Measurements from ENCODE around the gene SMARCE1. TPM values are rescaled to one million over a fixed set of nuclear protein-coding genes. Genes with fewer than 3 reads are reported as not detected.

SMARCE1 gene
- total RNA-seq, 2 experiments from 2014 or later: 90.7 to 110 TPM

DNA sequence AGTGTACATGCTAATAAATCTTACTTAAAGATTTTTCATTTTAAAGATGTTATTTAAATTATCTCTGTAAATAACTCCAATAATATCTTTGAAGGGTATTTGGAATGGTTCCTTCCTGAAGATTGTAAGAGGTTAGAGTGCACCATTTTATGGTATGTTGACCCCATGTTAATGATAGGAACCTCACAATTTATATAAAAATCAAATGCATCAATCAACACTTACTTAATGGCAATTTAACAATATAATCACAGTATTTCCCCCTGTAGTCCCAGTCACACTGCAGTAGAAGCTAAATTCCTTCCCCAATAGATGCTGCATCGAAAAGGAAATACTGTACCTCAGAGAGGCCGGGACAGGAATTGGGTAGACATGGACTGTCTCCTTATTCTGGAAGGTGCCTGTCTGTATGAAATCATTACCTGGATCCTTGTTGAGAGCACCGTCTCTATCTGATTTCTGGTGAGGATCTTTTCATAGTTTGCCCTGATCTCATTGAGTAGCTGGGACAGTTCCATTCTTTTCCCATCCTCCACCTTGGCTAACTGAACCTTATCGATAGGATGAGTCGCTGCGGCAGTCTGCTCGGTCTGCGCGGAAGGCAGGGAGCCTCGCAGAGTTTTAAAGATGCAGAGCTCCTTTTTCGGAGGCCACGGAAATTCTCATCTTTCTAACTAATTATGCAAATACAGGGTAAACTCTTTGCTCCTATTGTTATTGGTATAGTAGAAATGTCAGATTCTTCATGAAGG lies 17.1 kb upstream of the SMARCE1 start, which contains the start of gene KRT222:
TSS of gene KRT222 (minus strand) at position 596 of the 752 bp plus-strand sequence. CDS start at position 518, 78 bp downstream.
- ATAC-seq (no peak), DNase-seq (no peak)
- Mint-ChIP-seq H3K4me1 (peaks cover 6% of the 10 kb centered on the region), H3K36me3 (peaks cover 2% of the 10 kb centered on the region), H3K9me3 (ENCODE audit: low read depth) (no peaks in the 10 kb centered on the region), H3K27ac (no peak within 1 kb of the TSS), H3K4me3 (peak within 1 kb of the TSS; percentile 2), H3K27me3 (peaks cover 44% of the 10 kb centered on the region)
- CTCF ChIA-PET: interaction anchor here (0.7 to 2.3 kb wide), 2 partner anchors 128 to 984 kb away, joined by 4 to 5 read pairs; no protein-coding TSS in a partner anchor

DNA sequence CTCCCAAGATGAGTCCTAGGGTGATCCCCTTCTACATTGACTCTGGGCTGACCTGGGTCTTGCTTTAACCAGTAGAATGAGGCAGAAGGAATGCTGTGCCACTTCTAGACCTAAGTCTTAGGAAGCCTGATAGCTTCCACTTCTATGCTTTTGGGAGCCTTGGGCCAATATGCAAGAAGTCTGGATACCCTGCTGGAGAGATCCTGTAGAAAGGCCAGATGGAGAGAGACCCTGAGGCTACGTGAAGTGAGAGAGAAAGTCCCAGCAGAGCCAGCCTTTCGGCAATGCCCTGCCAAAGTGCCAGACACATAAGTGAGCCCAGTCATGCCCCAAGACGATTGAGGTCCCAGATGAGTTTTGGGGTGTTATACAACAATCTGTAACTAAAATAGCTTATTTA lies 15.6 kb upstream of the SMARCE1 start:
- H3K36me3 Mint-ChIP-seq: peaks cover 2% of the 10 kb centered on the region
- CTCF ChIA-PET: interaction anchor here (2.3 kb wide), 1 partner anchor 986 kb away, joined by 5 read pairs; no protein-coding TSS in a partner anchor
- H3K27me3 Mint-ChIP-seq: peaks cover 50% of the 10 kb centered on the region
- no peaks in the 10 kb centered on the region for H3K9me3 Mint-ChIP-seq (ENCODE audit: low read depth)
- H3K27ac Mint-ChIP-seq: no peak overlapping the region
- ATAC-seq (no peak), DNase-seq (no peak)
- no peak overlapping the region for H3K4me3 Mint-ChIP-seq
- peaks cover 6% of the 10 kb centered on the region for H3K4me1 Mint-ChIP-seq

DNA sequence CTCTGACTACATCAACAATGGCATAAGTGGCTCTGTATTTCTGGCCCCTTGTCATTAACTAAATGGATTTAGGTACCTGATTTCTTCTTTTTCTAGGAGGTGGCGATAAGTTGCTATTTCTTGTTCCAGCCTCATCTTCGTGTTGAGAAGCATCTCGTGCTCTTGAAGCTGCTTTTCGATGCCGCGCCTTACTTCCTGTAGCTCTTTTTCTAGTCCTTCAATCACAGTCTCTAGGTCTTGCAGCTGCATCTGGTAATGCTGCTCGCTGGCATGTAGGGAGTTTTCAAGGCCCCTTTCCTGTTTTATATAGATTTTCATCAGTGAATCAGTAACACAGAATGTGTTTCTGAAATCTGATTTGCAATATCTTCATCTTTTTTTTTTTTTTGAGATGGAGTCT lies 12.3 kb upstream of the SMARCE1 start:
- no peak for ATAC-seq
- Mint-ChIP-seq H3K4me3 (no peak overlapping the region), H3K9me3 (ENCODE audit: low read depth) (no peaks in the 10 kb centered on the region), H3K27ac (no peak overlapping the region), H3K36me3 (peaks cover 2% of the 10 kb centered on the region), H3K27me3 (peaks cover 44% of the 10 kb centered on the region), H3K4me1 (peaks cover 2% of the 10 kb centered on the region)
- CTCF ChIA-PET: interaction anchor here (0.7 kb wide), 2 partner anchors 12 to 25 kb away, joined by 3 read pairs; partner anchors contain the start of gene SMARCE1
- no peak for DNase-seq

DNA sequence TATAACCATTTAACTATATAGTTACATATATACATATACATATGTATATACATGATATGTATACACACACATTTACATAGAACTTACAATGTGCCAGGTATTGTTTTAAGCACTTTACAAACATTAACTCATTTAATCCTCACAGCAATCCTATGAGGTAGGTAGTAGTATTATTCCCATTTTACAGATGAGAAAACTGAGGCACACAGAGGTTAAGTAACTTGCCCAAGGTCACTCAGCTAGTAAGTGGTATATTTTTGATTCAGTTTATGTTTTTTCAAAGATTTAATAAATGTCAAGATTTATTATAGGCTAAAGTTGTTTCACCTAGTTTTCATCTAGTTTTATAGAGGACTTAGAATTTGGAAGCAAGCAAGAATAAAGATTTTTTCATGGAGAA lies 10.8 kb upstream of the SMARCE1 start:
- DNase-seq (no peak), ATAC-seq (no peak)
- H3K36me3 Mint-ChIP-seq: no peaks in the 10 kb centered on the region
- H3K4me3 Mint-ChIP-seq: no peak overlapping the region
- H3K9me3 Mint-ChIP-seq (ENCODE audit: low read depth): no peaks in the 10 kb centered on the region
- CTCF ChIA-PET: no interaction called here
- peaks cover 38% of the 10 kb centered on the region for H3K27me3 Mint-ChIP-seq
- H3K4me1 Mint-ChIP-seq: no peaks in the 10 kb centered on the region
- no peak overlapping the region for H3K27ac Mint-ChIP-seq

DNA sequence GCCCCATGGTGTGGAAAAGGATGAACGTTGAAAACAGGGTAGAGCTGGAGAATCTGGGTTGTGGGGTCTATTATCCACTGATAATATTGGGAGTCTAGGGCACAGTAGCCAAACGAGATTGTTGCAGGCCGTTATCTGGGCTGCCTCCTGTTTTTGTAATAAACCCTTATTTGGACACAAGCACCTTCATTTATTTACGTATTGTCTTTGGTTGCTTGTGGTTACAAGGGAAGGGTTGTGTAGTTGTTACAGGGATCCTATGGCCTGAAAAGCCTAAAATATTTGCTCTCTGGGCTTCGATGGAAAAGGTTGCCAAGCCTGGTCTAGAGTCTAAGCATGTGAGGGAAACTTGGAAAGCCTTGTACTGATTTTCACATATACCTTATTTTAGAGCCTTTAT lies 4.3 kb upstream of the SMARCE1 start:
- ATAC-seq: no peak
- no peak for DNase-seq
- no peak overlapping the region for H3K27ac Mint-ChIP-seq
- H3K27me3 Mint-ChIP-seq: peaks cover 11% of the 10 kb centered on the region
- H3K4me3 Mint-ChIP-seq: no peak overlapping the region
- CTCF ChIA-PET: no interaction called here
- no peaks in the 10 kb centered on the region for H3K36me3 Mint-ChIP-seq
- peaks cover 9% of the 10 kb centered on the region for H3K4me1 Mint-ChIP-seq
- H3K9me3 Mint-ChIP-seq (ENCODE audit: low read depth): no peaks in the 10 kb centered on the region

DNA sequence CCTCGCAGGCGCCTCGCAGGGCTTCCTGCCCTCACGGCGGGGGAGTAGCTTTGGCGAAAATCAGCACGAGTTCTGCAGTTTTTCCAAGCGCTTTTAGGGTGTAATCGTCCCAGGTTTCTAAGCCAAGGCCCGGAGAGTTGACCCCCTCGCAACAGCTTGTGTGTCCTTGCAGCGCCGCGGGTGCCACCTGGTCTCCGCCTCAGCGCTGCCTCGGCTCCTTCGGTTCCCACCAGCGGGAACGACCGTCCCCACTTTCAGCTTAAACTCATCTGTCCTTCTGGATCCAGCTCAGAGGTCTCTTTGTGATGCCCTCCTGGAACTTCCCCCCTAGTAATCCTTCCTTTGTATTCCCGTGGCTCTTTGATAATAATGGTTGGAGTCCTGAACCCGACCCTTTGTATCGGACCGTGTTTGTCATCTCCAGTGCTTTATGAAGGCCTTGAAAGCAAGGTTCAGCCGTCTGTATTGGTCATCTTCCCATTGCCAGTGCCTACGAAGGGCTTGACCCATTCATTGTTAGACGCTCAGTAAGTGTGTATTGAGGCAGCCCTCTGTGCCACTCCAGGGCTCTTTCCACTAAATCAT lies 858 bp upstream of the SMARCE1 start:
- DNase-seq (no peak), ATAC-seq (no peak)
- CTCF ChIA-PET: interaction anchor here (0.6 to 5.7 kb wide), 7 partner anchors 26 to 1026 kb away, joined by 3 to 30 read pairs (median 3); no protein-coding TSS in a partner anchor
- Mint-ChIP-seq H3K4me1 (peaks cover 36% of the 10 kb centered on the region), H3K4me3 (peak overlapping the region; percentile 95), H3K36me3 (peaks cover 18% of the 10 kb centered on the region), H3K9me3 (ENCODE audit: low read depth) (no peaks in the 10 kb centered on the region), H3K27me3 (no peaks in the 10 kb centered on the region), H3K27ac (peak overlapping the region; percentile 96)

DNA sequence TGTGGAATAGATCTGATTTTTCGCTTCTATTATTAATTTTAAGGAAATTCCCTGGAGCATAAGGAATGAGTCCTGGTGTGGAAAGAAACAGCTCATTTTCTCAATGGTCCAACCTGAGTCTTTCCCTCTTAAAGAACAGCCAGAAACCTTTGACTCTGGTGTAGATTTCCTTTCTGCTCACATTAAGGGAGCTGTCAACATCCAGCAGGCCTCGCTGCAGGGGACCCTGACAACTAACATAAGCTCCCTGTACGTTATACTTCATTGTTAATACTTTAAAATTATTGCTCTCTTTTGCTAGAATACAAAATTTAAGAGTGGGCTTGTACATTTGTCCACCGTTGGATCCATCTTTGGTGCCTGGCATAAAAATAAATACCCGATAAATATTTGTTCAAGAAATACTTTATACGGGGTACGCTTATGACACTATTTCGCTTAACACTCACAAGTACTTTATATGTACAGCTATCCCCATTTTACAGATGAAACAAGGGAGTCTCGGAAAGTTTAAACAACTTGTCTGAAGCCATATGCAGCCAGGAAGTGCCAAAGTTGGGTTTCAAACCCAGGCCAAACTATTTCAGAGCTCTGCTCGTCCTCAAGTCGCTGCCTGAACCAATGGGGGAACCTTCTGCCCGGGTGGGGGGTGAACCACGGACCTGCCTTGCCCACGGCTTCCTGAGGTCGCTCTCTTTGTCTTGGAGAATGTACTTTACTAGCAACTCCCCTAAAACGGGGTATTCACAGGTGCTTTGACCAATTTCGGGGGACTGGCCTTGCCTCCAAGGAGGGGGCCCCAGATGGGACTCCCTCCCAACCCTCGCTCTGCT lies 611 bp downstream of the SMARCE1 start:
- no peaks in the 10 kb centered on the region for H3K9me3 Mint-ChIP-seq (ENCODE audit: low read depth)
- CTCF ChIA-PET: interaction anchor here (0.7 to 5.7 kb wide), 14 partner anchors 13 to 1019 kb away, joined by 3 to 30 read pairs (median 4); no protein-coding TSS in a partner anchor
- peaks cover 27% of the 10 kb centered on the region for H3K36me3 Mint-ChIP-seq

DNA sequence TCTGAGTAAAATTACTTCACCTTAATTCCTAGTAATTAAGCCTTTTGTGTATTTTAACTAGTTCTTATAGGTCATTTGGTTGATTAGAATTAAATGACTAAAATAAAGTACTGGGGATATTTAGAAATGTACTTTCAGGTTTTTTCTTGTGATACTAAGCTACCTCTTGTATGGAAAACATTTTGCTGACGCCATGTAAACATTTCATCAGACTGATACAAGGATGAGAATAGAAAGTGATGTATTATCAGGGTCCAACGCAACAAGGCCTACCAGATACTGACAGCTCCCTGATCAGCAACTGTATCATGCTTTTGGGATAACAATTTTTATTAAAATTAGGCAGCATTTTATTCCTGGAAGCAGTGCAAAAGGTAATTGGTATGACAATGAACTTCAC lies 1.7 kb downstream of the SMARCE1 start:
- Mint-ChIP-seq H3K36me3 (peaks cover 34% of the 10 kb centered on the region), H3K4me3 (peak overlapping the region; percentile 35), H3K9me3 (ENCODE audit: low read depth) (no peaks in the 10 kb centered on the region), H3K27ac (no peak overlapping the region), H3K27me3 (no peaks in the 10 kb centered on the region), H3K4me1 (peaks cover 47% of the 10 kb centered on the region)
- ATAC-seq: no peak
- DNase-seq: no peak
- CTCF ChIA-PET: interaction anchor here (0.9 to 5.7 kb wide), 8 partner anchors 13 to 1020 kb away, joined by 3 to 30 read pairs (median 4); no protein-coding TSS in a partner anchor

More for the DNA sequence above, 611 bp downstream of the SMARCE1 start:
- ATAC-seq: peak; percentile 60
- H3K27me3 Mint-ChIP-seq: no peaks in the 10 kb centered on the region
- H3K4me1 Mint-ChIP-seq: peaks cover 43% of the 10 kb centered on the region
- H3K4me3 Mint-ChIP-seq: peak overlapping the region; percentile 95
- peak; percentile 74 for DNase-seq
- H3K27ac Mint-ChIP-seq: peak overlapping the region; percentile 96

DNA sequence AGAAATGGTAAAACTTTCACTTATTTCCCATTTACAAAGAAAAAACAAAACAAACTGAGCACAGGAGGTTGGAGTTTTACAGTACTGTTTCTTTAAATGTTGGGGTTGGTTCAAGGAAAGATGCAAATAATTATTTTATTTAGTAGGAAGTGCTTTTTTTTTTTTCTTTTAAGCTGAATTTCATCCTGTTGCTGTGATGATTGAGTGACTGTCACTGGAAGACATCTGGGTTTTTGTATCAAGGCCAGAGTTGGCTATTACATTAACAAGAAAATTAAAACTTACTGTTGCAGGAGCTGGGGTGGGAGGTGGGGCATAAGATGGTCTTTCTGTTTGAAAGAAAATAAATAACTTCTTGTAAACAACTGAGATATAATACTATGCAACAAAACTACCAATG lies 2.3 kb downstream of the SMARCE1 start:
- ATAC-seq (no peak), DNase-seq (no peak)
- Mint-ChIP-seq H3K4me1 (peaks cover 51% of the 10 kb centered on the region), H3K36me3 (peaks cover 38% of the 10 kb centered on the region), H3K9me3 (ENCODE audit: low read depth) (no peaks in the 10 kb centered on the region), H3K27me3 (no peaks in the 10 kb centered on the region), H3K4me3 (peak overlapping the region; percentile 10), H3K27ac (peak overlapping the region; percentile 71)
- CTCF ChIA-PET: interaction anchor here (1.5 to 5.7 kb wide), 3 partner anchors 26 to 85 kb away, joined by 3 to 30 read pairs (median 5); no protein-coding TSS in a partner anchor

DNA sequence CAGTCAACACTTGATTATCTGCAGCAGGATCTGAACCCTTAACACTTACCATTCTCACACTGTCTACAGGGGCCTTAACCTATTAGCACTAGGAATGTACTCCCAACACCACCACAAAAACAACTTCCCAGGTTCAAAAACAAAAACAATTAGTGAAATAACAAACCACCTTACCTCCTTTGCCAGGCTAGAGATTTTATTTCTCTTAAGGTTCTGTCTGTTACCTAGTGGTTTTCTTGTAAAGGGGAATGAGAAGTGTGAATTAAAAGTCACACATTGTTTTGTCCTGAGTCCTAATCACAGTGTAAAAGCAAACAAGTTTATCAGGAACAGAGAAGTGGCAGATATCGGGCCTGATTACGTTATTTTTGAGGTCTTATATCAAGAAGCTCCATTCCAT lies 9.7 kb downstream of the SMARCE1 start:
- no peaks in the 10 kb centered on the region for H3K9me3 Mint-ChIP-seq (ENCODE audit: low read depth)
- CTCF ChIA-PET: no interaction called here
- DNase-seq (no peak), ATAC-seq (no peak)
- H3K27me3 Mint-ChIP-seq: no peaks in the 10 kb centered on the region
- no peak overlapping the region for H3K4me3 Mint-ChIP-seq
- H3K27ac Mint-ChIP-seq: no peak overlapping the region
- H3K4me1 Mint-ChIP-seq: peaks cover 40% of the 10 kb centered on the region
- H3K36me3 Mint-ChIP-seq: peaks cover 60% of the 10 kb centered on the region

DNA sequence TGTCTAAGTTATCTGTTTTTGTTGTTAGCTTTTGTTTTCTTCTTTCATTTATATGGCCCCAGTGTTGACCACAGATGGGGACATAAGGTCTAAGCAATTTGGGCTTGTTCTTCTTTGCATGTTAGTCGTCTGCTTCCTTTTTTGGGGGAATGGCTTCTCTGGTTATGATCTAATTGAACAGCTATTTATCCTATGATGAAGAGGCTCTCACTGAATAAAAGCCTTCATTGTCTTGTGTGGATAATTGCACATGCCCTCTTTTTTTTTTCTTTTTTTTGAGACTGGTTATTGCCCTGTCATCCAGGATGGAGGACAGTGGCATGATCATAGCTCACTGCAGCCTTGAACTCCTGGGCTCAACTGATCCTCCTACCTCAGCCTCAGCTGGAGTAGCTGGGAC lies 13.7 kb downstream of the SMARCE1 start:
- no peak for DNase-seq
- Mint-ChIP-seq H3K27me3 (no peaks in the 10 kb centered on the region), H3K36me3 (peaks cover 68% of the 10 kb centered on the region), H3K4me1 (peaks cover 22% of the 10 kb centered on the region), H3K4me3 (no peak overlapping the region), H3K27ac (no peak overlapping the region), H3K9me3 (ENCODE audit: low read depth) (no peaks in the 10 kb centered on the region)
- no peak for ATAC-seq
- CTCF ChIA-PET: interaction anchor here (0.7 to 2.6 kb wide), 5 partner anchors 9 to 1015 kb away, joined by 3 to 13 read pairs (median 4); no protein-coding TSS in a partner anchor

DNA sequence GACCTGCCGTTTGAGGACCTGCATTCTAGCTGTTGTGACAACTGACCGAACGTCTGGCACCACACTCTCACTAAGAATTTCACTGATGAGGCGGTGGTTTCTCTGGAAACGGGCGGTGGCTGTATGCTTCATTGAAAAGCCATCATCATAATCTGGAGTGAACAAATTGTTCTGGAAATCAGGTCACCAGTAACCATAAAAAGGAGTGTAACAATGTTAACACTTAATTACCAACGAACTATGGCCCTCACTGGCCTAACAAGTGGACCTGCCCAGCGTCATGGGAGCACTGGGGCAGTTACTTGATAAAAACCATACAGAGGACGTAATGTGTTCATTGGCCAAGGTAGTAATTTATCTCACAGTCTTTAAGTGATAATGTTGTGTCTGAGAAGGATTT lies 15.4 kb downstream of the SMARCE1 start:
- Mint-ChIP-seq H3K27ac (no peak overlapping the region), H3K27me3 (no peaks in the 10 kb centered on the region), H3K4me1 (peaks cover 12% of the 10 kb centered on the region), H3K4me3 (no peak overlapping the region), H3K36me3 (peaks cover 67% of the 10 kb centered on the region), H3K9me3 (ENCODE audit: low read depth) (no peaks in the 10 kb centered on the region)
- CTCF ChIA-PET: interaction anchor here (3.1 kb wide), 1 partner anchor 12 kb away, joined by 7 read pairs; no protein-coding TSS in a partner anchor
- DNase-seq (no peak), ATAC-seq (no peak)

DNA sequence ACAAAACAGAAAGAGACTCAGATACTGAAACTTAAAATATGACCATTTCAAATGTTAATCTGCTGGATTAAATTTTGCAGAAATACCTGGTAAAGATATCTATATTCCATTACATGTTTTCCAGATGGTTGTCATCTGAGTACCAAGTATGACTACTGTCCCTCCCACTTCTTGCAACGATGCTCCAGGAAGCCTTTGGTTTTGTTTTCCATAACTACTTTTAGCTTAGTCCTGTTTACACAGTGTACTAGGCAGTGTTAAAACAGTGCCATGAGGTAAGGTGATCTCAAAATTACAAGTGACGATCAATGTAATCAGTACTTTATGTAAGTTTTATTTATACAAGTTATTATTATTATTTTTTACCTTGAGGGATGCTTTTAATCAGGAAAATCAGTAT lies 17.8 kb downstream of the SMARCE1 start:
- H3K4me1 Mint-ChIP-seq: peaks cover 14% of the 10 kb centered on the region

More for the DNA sequence above, 17.8 kb downstream of the SMARCE1 start:
- no peak overlapping the region for H3K27ac Mint-ChIP-seq
- no peaks in the 10 kb centered on the region for H3K27me3 Mint-ChIP-seq
- H3K36me3 Mint-ChIP-seq: peaks cover 58% of the 10 kb centered on the region
- DNase-seq (no peak), ATAC-seq (no peak)
- H3K9me3 Mint-ChIP-seq (ENCODE audit: low read depth): no peaks in the 10 kb centered on the region
- CTCF ChIA-PET: interaction anchor here (1.0 to 3.1 kb wide), 5 partner anchors 10 to 1033 kb away, joined by 3 to 9 read pairs (median 5); partner anchors contain the start of gene SMARCE1
- no peak overlapping the region for H3K4me3 Mint-ChIP-seq

Measured in activated CD8-positive, alpha-beta memory T cell treated with anti-CD3 and anti-CD28 coated beads, Interleukin-2, amount 10 ng/mL, durations not matched to agents 7 days and 5 days (primary cell).